Body of pancreas (tissue), 4 donors: ENCODE results near the gene EHMT1. TPM values are rescaled to one million over a fixed set of nuclear protein-coding genes. Genes with fewer than 3 reads are reported as not detected.

Experiments
- ATAC-seq: fragments of 150-250 bp; one replicate; pipeline ENCODE4 v1.9.1; 2016
- DNase-seq, 4 donors: peaks; one replicate each; pipeline ENCODE4 v3.0.0-alpha.2; 2019
- H3K27ac ChIP-seq, 4 donors: fragments of 200-600 bp; sonication (generic); 1 replicate in 3 of 4; 2 replicates in 1 of 4; pipeline versions ENCODE4 v1.5.1 to v1.6.1; 2016 to 2019; ENCODE audit warnings: mild to moderate bottlenecking in 1 of 4, mixed read lengths in 1 of 4, moderate library complexity in 1 of 4
- H3K27me3 ChIP-seq, 2 donors: fragments of 200-600 bp; sonication (generic); one replicate each; pipeline ENCODE4 v1.6.0; 2016; ENCODE audit warnings: mild to moderate bottlenecking in 1 of 2
- H3K36me3 ChIP-seq, 2 donors: fragments of 200-600 bp; sonication (generic); replicated peaks in 1 of 2; 2 replicates each; pipeline ENCODE4 v1.5.1; 2016; ENCODE audit warnings: low read depth in 2 of 2; ENCODE audit not compliant: insufficient read depth in 1 of 2
- H3K4me1 ChIP-seq: fragments of 200-600 bp; sonication (generic); one replicate; pipeline ENCODE4 v1.6.0; 2016
- H3K4me3 ChIP-seq, 2 donors: fragments of 200-600 bp; sonication (generic); 1 replicate in 1 of 2; 2 replicates in 1 of 2; pipeline ENCODE4 v1.5.1; 2016 to 2019
- H3K9me3 ChIP-seq, 3 donors: fragments of 200-600 bp; sonication (generic); 1 replicate in 2 of 3; 2 replicates in 1 of 3; pipeline ENCODE4 v1.5.1; 2016
- POLR2A ChIP-seq, 3 donors: fragments of 450-650 bp; IDR thresholded peaks; one replicate each; pipeline ENCODE4 v1.6.1; 2016; ENCODE audit warnings: antibody characterized with exemption in 3 of 3, mild to moderate bottlenecking in 2 of 3
- WGBS, 2 donors: methylation state at CpG; one replicate each; pipeline ENCODE4 v1.1.5; 2017; 5-methylcytosine and 5-hydroxymethylcytosine counted together
- intact Hi-C: fragments of 100-400 bp; cut with DNase I; formaldehyde crosslinking; loops from one replicate; pipeline ENCODE4 v1.15.1; 2023
- total RNA-seq, 2 donors: library from RNA; depleted of rRNA; stranded (reverse); fragments of >200 nt; gene quantifications; one replicate each; pipeline ENCODE4 v1.1.0, GENCODE V29; 2016
- TF ChIP-seq, protein P1 (sequence below), 7 experiments: fragments of 450-650 bp in 4 of 7; fragments of 200-600 bp in 3 of 7; sonication (generic) in 3 of 7; IDR thresholded peaks; one replicate each; pipeline ENCODE4 v1.5.1; 2016 to 2019; ENCODE audit warnings: antibody characterized with exemption in 7 of 7

Gene EHMT1
- total RNA-seq, 2 donors from 2014 or later, result 41.0 to 65.9 TPM

DNA sequence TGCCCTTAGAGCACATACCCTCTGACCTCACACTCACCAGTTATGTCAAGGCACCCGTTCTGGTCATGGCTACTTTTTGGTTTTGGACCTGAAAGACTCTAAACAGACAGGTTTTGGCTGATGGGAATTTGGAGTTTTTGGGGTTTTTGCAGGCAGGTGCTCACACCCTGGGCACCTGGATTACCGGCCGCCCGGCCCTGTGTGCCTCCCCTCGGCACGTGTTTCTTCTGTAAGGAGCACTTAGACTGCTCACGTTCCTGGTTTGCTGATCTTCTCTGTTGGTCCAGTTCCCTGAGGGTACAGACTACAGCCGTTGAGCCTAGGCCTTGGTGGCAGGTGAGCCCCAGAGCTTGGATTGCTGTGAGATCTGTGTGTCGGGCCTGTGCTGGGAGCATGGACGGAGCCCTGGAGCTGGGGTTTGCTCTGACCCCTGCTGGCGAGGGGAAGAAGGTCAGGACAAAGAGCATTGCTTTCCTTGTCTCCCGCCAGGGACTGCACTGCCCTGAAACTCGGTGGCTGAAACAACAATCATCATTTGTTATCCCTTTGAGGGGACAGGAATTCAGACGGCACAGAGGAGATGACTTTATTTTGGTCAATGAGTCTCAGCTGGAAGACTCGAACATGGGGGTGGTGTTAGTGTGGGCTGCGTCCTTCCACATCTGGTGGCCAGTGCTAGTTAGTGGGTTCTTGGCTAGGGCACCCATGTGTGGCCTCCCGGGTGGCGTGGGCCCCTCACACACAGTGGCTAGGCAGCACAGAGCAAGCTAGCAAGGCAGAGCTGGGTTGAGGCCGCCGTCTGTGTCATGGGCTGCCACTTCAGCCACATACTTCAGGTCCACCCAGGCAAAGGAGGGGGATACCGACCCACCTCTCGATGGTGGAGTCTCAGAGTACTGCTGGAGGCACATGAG, 76.4 kb downstream of the EHMT1 start:
- no peaks in the 10 kb centered on the region for H3K9me3 ChIP-seq
- no peaks in the 10 kb centered on the region for H3K36me3 ChIP-seq
- H3K4me3 ChIP-seq, result no peak overlapping the region
- peak; percentile 91 for ATAC-seq
- H3K27me3 ChIP-seq, result no peaks in the 10 kb centered on the region
- 31 to 44% methylated on average over 11 to 20 of the region's 22 CpGs for WGBS, 2 donors
- intact Hi-C loops, result no loop called here
- TF ChIP-seq, protein P1, sequence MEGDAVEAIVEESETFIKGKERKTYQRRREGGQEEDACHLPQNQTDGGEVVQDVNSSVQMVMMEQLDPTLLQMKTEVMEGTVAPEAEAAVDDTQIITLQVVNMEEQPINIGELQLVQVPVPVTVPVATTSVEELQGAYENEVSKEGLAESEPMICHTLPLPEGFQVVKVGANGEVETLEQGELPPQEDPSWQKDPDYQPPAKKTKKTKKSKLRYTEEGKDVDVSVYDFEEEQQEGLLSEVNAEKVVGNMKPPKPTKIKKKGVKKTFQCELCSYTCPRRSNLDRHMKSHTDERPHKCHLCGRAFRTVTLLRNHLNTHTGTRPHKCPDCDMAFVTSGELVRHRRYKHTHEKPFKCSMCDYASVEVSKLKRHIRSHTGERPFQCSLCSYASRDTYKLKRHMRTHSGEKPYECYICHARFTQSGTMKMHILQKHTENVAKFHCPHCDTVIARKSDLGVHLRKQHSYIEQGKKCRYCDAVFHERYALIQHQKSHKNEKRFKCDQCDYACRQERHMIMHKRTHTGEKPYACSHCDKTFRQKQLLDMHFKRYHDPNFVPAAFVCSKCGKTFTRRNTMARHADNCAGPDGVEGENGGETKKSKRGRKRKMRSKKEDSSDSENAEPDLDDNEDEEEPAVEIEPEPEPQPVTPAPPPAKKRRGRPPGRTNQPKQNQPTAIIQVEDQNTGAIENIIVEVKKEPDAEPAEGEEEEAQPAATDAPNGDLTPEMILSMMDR (IDR thresholded peaks at IDR 0.05), result peak; percentile 61 to 88 (median 76)
- no peak for TF ChIP-seq POLR2A (IDR thresholded peaks at IDR 0.05)
- peaks cover 27% of the 10 kb centered on the region for H3K4me1 ChIP-seq
- H3K27ac ChIP-seq, result peak overlapping the region in 2 of 4 donors; percentile 12 to 77
- peak; percentile 71 to 78 (median 76) for DNase-seq

DNA sequence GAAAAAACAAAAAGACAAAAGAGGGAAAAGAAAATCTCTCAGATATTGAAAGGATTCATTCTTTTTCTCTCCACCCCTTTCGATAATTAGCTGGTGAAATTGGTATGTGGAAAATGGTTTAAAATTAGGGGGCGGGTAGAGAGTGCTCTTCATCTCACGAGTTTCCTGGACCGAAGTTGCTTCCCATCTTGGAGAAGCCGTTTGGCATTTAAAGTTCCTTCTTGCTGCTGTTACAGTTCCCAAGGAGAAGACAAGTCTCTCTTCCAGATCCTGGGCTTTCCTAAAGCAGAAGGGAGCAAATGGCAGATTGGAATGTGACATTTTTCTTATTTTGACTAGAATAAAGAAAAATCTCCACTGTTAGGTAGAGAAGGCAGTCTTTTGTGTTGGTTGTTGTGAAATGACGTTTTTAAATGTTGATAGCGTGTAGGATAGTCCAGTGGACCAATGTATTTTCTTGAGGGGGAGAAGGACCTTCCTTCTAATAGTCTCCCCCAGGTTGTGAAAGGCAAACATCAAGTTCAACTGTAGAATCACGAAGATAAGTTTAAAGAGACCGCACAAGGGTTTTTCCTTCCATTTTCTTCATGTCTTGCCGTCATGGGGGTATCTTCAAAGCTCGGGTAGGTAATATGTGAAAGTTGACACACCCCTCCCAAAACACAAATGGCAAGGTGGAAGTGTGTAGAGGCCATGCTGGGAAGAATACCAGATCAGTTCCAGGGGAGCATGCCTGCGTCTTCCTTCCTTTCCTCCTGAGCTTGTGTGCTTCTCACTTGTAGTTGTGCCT, 77.5 kb downstream of the EHMT1 start:
- peaks cover 27% of the 10 kb centered on the region for H3K4me1 ChIP-seq
- ATAC-seq (no peak), DNase-seq (no peak)
- no peaks in the 10 kb centered on the region for H3K9me3 ChIP-seq
- intact Hi-C loops, result no loop called here
- no peaks in the 10 kb centered on the region for H3K27me3 ChIP-seq
- H3K4me3 ChIP-seq, result no peak overlapping the region
- WGBS, 2 donors, result 72% methylated on average over 12 of the region's 12 CpGs
- no peaks in the 10 kb centered on the region for H3K36me3 ChIP-seq
- TF ChIP-seq, protein P1 (IDR thresholded peaks at IDR 0.05), result no peak
- no peak for TF ChIP-seq POLR2A (IDR thresholded peaks at IDR 0.05)
- no peak overlapping the region for H3K27ac ChIP-seq

DNA sequence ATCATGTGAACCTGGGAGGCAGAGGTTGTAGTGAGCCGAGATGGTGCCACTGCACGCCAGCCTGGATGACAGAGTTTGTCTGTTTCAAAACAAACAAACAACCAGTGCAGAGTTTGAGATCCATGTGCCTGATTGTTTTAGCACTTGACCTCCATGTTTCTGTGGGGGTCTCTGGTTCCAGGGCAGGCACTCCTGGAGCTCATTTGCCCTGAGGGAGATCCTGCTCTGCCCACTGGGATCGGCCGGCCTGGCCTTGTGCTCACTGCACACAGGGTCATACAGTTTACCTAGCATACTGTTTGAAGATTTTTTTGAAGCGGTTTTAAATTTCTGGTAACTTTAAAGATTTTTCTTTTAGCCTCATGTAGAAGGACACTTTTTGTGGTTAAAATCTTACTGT, 78.4 kb downstream of the EHMT1 start:
- H3K36me3 ChIP-seq, result no peaks in the 10 kb centered on the region
- H3K9me3 ChIP-seq, result no peaks in the 10 kb centered on the region
- 89% methylated on average over 3 to 5 of the region's 5 CpGs for WGBS, 2 donors

DNA sequence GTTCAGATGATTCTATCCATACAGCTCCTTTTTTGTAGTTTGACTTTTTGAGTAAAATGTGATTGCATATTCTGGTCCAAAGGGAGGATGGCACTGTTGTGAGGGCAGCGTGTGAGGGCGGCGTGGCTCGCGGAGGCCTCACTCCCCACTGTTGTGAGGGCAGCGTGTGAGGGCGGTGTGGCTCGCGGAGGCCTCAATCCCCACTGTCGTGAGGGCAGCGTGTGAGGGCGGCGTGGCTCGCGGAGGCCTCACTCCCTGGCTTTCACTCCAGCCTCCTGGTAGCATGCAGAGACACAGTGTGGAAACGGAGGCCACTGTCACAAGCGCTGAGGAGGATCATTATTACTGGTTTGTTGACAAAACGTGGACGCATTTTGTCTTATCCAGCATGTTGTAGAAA, 79.0 kb downstream of the EHMT1 start:
- WGBS, 2 donors, result 88 to 93% methylated on average over 18 to 19 of the region's 19 CpGs
- ATAC-seq (no peak), DNase-seq (no peak)
- no peak overlapping the region for H3K4me3 ChIP-seq
- no peaks in the 10 kb centered on the region for H3K27me3 ChIP-seq
- intact Hi-C loops, result no loop called here
- H3K36me3 ChIP-seq, result no peaks in the 10 kb centered on the region
- H3K9me3 ChIP-seq, result no peaks in the 10 kb centered on the region
- TF ChIP-seq POLR2A (IDR thresholded peaks at IDR 0.05), result no peak
- TF ChIP-seq, protein P1 (IDR thresholded peaks at IDR 0.05), result no peak
- peaks cover 18% of the 10 kb centered on the region for H3K4me1 ChIP-seq
- H3K27ac ChIP-seq, result no peak overlapping the region

More for the DNA sequence above, 78.4 kb downstream of the EHMT1 start:
- Histone ChIP-seq H3K4me3 (no peak overlapping the region), H3K27ac (no peak overlapping the region), H3K4me1 (peaks cover 25% of the 10 kb centered on the region), H3K27me3 (no peaks in the 10 kb centered on the region)
- DNase-seq (no peak), ATAC-seq (no peak)
- intact Hi-C loops, result no loop called here
- TF ChIP-seq, protein P1 (IDR thresholded peaks at IDR 0.05), result no peak
